Neural progenitor cell (in vitro differentiated cells): ENCODE results near the gene TBC1D2B. TPM values are rescaled to one million over a fixed set of nuclear protein-coding genes. Genes with fewer than 3 reads are reported as not detected.
"Not testable (repeated sequence)": the region's sequence is repeated elsewhere in the genome, so short reads cannot be mapped to it uniquely, and the experiment has no call there.

Experiments used
- DNase-seq: peaks from one replicate; pipeline ENCODE4 v3.0.0-alpha.2; 2016; ENCODE audit warnings: low spot score
- H2AFZ ChIP-seq: fragments of 200-600 bp; sonication (generic); replicated peaks from 2 replicates; pipeline ENCODE4 v1.6.1; 2016; ENCODE audit warnings: antibody characterized with exemption
- H3F3A ChIP-seq: fragments of 200-600 bp; sonication (generic); 2 replicates; pipeline ENCODE4 v1.6.1; 2016; ENCODE audit warnings: antibody characterized with exemption, low read depth
- H3K27ac ChIP-seq: fragments of 200-600 bp; sonication (generic); 2 replicates; pipeline ENCODE4 v1.5.1; 2016; ENCODE audit warnings: mild to moderate bottlenecking
- H3K27me3 ChIP-seq: fragments of 200-600 bp; sonication (generic); 2 replicates; pipeline ENCODE4 v1.6.1; 2016; ENCODE audit warnings: mild to moderate bottlenecking, moderate library complexity
- H3K36me3 ChIP-seq: fragments of 200-600 bp; sonication (generic); 2 replicates; pipeline ENCODE4 v1.5.1; 2016
- H3K4me1 ChIP-seq: fragments of 200-600 bp; sonication (generic); 2 replicates; pipeline ENCODE4 v1.6.1; 2016; ENCODE audit warnings: mixed run types
- H3K4me2 ChIP-seq: fragments of 200-600 bp; sonication (generic); 2 replicates; pipeline ENCODE4 v1.6.1; 2016
- H3K4me3 ChIP-seq: fragments of 200-600 bp; sonication (generic); 2 replicates; pipeline ENCODE4 v1.5.1; 2016
- H3K79me2 ChIP-seq: fragments of 200-600 bp; sonication (generic); 2 replicates; pipeline ENCODE4 v1.6.1; 2016; ENCODE audit warnings: low read depth
- H3K9ac ChIP-seq: fragments of 200-600 bp; sonication (generic); 2 replicates; pipeline ENCODE4 v1.6.1; 2016
- H3K9me3 ChIP-seq: fragments of 200-600 bp; sonication (generic); 2 replicates; pipeline ENCODE4 v1.5.1; 2016; ENCODE audit warnings: low read depth
- H4K20me1 ChIP-seq: fragments of 200-600 bp; sonication (generic); 2 replicates; pipeline ENCODE4 v1.6.1; 2016; ENCODE audit warnings: low read depth
- H3K27ac Mint-ChIP-seq: 3 replicates; pipeline ENCODE4 v1.8.0; 2021; ENCODE audit warnings: mixed read lengths
- H3K27me3 Mint-ChIP-seq: 2 replicates; pipeline ENCODE4 v1.8.0; 2022; ENCODE audit warnings: low read depth, mild to moderate bottlenecking, inconsistent platforms, moderate library complexity, mixed read lengths; ENCODE audit not compliant: insufficient read depth
- H3K36me3 Mint-ChIP-seq: 3 replicates; pipeline ENCODE4 v1.8.0; 2021; ENCODE audit warnings: mixed read lengths
- H3K4me1 Mint-ChIP-seq: 3 replicates; pipeline ENCODE4 v1.8.0; 2021; ENCODE audit warnings: mixed read lengths
- H3K4me3 Mint-ChIP-seq: 3 replicates; pipeline ENCODE4 v1.8.0; 2021; ENCODE audit warnings: mild to moderate bottlenecking, moderate library complexity, mixed read lengths
- H3K9me3 Mint-ChIP-seq: 3 replicates; pipeline ENCODE4 v1.8.0; 2020; ENCODE audit warnings: mixed read lengths
- EZH2 ChIP-seq: fragments of 200-600 bp; sonication (generic); IDR thresholded peaks from 2 replicates; pipeline ENCODE4 v1.6.1; 2017; ENCODE audit warnings: antibody characterized with exemption, mild to moderate bottlenecking, moderate library complexity
- EZH2phosphoT487 ChIP-seq: fragments of 200-600 bp; sonication (generic); IDR thresholded peaks from 2 replicates; pipeline ENCODE4 v1.6.1; 2017; ENCODE audit warnings: antibody characterized with exemption
- small RNA-seq: library from RNA; depleted of rRNA; stranded (forward); fragments of <200 nt; gene quantifications from one replicate; pipeline ENCODE3, GENCODE V24; 2015
- total RNA-seq: library from RNA; depleted of rRNA; stranded (reverse); fragments of >200 nt; gene quantifications from 2 replicates; pipeline ENCODE4 v1.2.3, GENCODE V29; 2015; ENCODE audit warnings: low replicate concordance
- TF ChIP-seq, protein P1 (sequence below): fragments of 200-600 bp; sonication (generic); IDR thresholded peaks from 2 replicates; pipeline ENCODE4 v1.5.1; 2017; ENCODE audit warnings: antibody characterized with exemption, mild to moderate bottlenecking

The TBC1D2B gene
- total RNA-seq, 1 donor from 2014 or later = 11.7 TPM

DNA sequence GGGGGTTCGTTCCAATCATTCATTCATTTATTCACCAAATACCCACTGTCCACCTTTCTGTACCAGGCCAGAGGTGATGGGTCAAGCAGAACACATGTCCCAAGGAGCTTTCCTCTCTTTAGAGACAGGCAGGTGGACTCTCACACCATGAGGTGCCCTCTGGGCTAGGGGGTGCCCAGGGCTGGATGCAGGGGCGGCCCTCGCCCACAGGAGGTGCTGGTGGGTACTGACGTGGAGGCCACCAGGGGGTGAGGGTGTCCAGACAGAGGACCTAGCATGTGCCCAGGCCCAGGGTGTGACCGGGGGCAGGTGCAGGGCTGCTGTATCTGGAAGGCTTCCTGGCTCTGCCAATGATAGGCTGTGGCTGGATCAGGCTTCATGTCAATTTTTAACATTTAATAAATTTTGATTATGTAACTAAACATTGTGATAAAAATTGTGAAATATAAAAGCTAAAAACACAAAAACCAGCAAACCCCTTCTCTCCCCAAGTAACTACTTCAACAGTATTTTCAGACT lies 124.5 kb downstream of the TBC1D2B start:
- not testable (repeated sequence) for H2AFZ ChIP-seq, H3K9me3 ChIP-seq, H3K4me1 ChIP-seq, H3K4me1 Mint-ChIP-seq, H3K9ac ChIP-seq, H3K27me3 ChIP-seq, H3K36me3 Mint-ChIP-seq, H3K79me2 ChIP-seq, H3K4me3 Mint-ChIP-seq, H3K4me2 ChIP-seq, H3F3A ChIP-seq, H4K20me1 ChIP-seq, H3K27me3 Mint-ChIP-seq, H3K27ac ChIP-seq, DNase-seq, H3K36me3 ChIP-seq, H3K27ac Mint-ChIP-seq, H3K9me3 Mint-ChIP-seq, H3K4me3 ChIP-seq
- TF ChIP-seq, protein P1, sequence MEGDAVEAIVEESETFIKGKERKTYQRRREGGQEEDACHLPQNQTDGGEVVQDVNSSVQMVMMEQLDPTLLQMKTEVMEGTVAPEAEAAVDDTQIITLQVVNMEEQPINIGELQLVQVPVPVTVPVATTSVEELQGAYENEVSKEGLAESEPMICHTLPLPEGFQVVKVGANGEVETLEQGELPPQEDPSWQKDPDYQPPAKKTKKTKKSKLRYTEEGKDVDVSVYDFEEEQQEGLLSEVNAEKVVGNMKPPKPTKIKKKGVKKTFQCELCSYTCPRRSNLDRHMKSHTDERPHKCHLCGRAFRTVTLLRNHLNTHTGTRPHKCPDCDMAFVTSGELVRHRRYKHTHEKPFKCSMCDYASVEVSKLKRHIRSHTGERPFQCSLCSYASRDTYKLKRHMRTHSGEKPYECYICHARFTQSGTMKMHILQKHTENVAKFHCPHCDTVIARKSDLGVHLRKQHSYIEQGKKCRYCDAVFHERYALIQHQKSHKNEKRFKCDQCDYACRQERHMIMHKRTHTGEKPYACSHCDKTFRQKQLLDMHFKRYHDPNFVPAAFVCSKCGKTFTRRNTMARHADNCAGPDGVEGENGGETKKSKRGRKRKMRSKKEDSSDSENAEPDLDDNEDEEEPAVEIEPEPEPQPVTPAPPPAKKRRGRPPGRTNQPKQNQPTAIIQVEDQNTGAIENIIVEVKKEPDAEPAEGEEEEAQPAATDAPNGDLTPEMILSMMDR = peak; percentile 17

DNA sequence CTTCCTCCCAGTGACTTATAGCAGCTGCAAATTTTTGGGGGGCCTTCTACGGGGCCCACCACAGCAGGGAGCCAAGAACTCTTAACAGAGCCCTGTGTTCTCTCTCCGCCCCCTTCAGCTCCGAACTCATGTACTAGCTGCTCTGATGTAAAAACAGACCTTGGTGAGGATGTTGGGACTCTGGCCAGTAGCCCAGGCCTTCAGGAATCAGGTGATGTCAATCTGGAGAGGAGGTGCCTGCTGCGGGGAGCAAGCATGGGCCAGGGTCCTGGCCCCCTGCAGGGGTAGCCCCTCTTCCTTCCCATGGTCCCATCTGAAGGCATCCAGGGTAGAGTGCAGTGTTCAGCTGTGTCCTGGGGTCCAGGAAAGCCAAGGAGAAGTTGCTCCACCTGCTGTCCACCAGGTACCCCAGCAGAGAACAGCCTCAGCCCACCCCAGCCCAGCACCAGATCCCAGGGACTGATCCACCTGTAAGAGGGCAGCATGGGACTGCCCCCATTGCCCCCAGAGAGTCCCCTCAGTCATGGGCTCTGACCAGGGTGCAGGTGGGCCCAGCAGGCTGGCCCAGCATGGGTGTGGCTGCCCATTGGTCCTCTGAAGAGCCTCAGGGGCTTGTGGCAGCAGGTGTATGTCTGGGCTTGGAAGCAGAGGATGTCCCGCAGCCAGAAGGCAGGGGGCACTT lies 126.3 kb downstream of the TBC1D2B start:
- not testable (repeated sequence) for H3K27me3 ChIP-seq, H2AFZ ChIP-seq, H3K4me1 Mint-ChIP-seq, H3K9me3 ChIP-seq, H3K27me3 Mint-ChIP-seq, H3K4me3 Mint-ChIP-seq, H3K9me3 Mint-ChIP-seq, H3K27ac ChIP-seq, H3F3A ChIP-seq, DNase-seq, H4K20me1 ChIP-seq, H3K36me3 Mint-ChIP-seq, H3K79me2 ChIP-seq, H3K27ac Mint-ChIP-seq, H3K36me3 ChIP-seq, H3K4me2 ChIP-seq, H3K4me1 ChIP-seq, H3K9ac ChIP-seq, H3K4me3 ChIP-seq

DNA sequence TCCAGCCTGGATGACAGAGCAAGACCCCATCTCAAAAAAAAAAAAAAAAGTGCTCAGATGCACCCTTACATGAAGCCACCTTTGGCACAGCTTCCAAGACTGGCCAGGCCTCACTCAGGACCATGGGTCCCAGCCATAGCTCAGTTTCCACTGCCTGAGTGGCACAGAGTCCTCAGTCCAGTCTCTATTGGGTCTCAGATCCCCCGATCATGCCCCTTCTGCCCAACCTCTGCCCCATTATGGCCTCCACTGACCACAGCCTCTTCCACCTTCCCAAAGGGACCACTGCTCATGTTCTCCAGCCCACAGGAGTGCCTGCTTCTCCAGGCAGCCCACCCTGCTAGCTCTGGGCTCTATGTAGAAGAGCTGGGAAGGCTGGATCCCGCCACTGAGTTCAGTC lies 127.0 kb downstream of the TBC1D2B start:
- H3K4me3 ChIP-seq, H3K9ac ChIP-seq, H3K27ac ChIP-seq, DNase-seq, H3K27me3 Mint-ChIP-seq, H3K36me3 Mint-ChIP-seq, H3K27ac Mint-ChIP-seq, H3K4me1 Mint-ChIP-seq, H3K79me2 ChIP-seq, H3K4me2 ChIP-seq, H3F3A ChIP-seq, H2AFZ ChIP-seq, H3K36me3 ChIP-seq, H3K9me3 Mint-ChIP-seq, H3K27me3 ChIP-seq, H4K20me1 ChIP-seq, H3K4me3 Mint-ChIP-seq, H3K9me3 ChIP-seq, H3K4me1 ChIP-seq: not testable (repeated sequence)

DNA sequence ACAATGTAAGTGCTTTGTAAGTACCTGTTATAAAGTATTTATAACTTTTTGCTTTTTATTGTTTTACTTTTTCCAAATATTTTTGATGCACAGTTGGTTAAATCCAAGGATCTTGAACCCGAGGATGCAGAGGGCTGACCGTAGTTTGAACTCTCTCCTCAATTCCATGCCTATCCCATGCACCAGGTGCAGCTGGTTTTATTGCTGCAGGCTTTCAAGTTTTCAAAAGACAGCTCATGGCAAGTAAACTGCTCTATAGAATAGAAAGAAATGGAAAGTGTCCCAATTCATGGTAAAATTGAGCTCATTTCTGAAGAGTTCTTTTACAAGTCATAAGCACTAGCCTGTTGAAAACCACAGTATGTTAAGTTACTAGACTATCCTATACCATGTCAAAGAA lies 131.9 kb downstream of the TBC1D2B start:
- no peak overlapping the region for H3K4me3 Mint-ChIP-seq

More for the DNA sequence above, 131.9 kb downstream of the TBC1D2B start:
- Histone ChIP-seq H2AFZ (no peak overlapping the region), H3K4me1 (peaks cover 3% of the 10 kb centered on the region), H3K4me3 (no peak overlapping the region), H3F3A (peaks cover 5% of the 10 kb centered on the region), H3K27me3 (no peaks in the 10 kb centered on the region), H3K4me2 (no peak overlapping the region), H3K36me3 (no peaks in the 10 kb centered on the region), H3K27ac (no peak overlapping the region), H3K9ac (no peak overlapping the region), H3K9me3 (no peaks in the 10 kb centered on the region), H3K79me2 (no peaks in the 10 kb centered on the region), H4K20me1 (no peaks in the 10 kb centered on the region)
- peaks cover 4% of the 10 kb centered on the region for H3K27me3 Mint-ChIP-seq
- no peak overlapping the region for H3K27ac Mint-ChIP-seq
- no peak for DNase-seq
- no peaks in the 10 kb centered on the region for H3K9me3 Mint-ChIP-seq
- TF ChIP-seq EZH2 (no peak), EZH2phosphoT487 (no peak)
- TF ChIP-seq, protein P1 = no peak
- H3K36me3 Mint-ChIP-seq = no peaks in the 10 kb centered on the region
- H3K4me1 Mint-ChIP-seq = peaks cover 15% of the 10 kb centered on the region

Small RNA genes within 50 kb of the gene (small RNA-seq; reads per million reads assigned to genes)
- not detected for gene RF00092

Other genes starting within 250 kb of the TBC1D2B start
- gene SH2D7, start 14.8 kb upstream of the TBC1D2B start, total RNA-seq = not detected in 2 replicates
- 40.6 and 52.0 TPM in 2 replicates for gene CIB2, start 53.7 kb upstream of the TBC1D2B start, total RNA-seq
- gene IDH3A, start 71.7 kb upstream of the TBC1D2B start, total RNA-seq = 16.0 and 19.3 TPM in 2 replicates
- gene ACSBG1, start 156.9 kb upstream of the TBC1D2B start, total RNA-seq = 0.11 and 0.22 TPM in 2 replicates
- gene DNAJA4, start 186.9 kb upstream of the TBC1D2B start, total RNA-seq = 0.12 TPM in 1 of 2 replicates, not detected in the other
- 76.0 and 78.4 TPM in 2 replicates for gene SKIC8, start 221.9 kb upstream of the TBC1D2B start, total RNA-seq